SK-N-SH treated with all-trans-retinoic acid at 6 μM for 48 hours (cell line): ENCODE results near the gene ESCO1.

Experiments used
- ATAC-seq: fragments of 200-7000 bp; cut with Tn5 transposase; 3 replicates; pipeline ENCODE4 v1.9.1; 2020; ENCODE audit warnings: mild to moderate bottlenecking, moderate library complexity
- ARNTL ChIP-seq: fragments of 450-650 bp; formaldehyde crosslinking; IDR thresholded peaks from 2 replicates; pipeline ENCODE4 v1.5.0; 2020; ENCODE audit warnings: low read depth, mild to moderate bottlenecking, moderate library complexity, borderline replicate concordance
- BACH2 ChIP-seq: fragments of 250-450 bp; sonication (Bioruptor Pico); IDR thresholded peaks from 2 replicates; pipeline ENCODE4 v1.9.0; 2021; ENCODE audit warnings: mild to moderate bottlenecking, borderline replicate concordance
- CSRNP3 ChIP-seq: fragments of 250-450 bp; sonication (Bioruptor Pico); IDR thresholded peaks from 2 replicates; pipeline ENCODE4 v1.5.1; 2021; ENCODE audit warnings: mild to moderate bottlenecking, moderate library complexity
- GLIS3 ChIP-seq: fragments of 250-450 bp; sonication (Bioruptor Pico); IDR thresholded peaks from 2 replicates; pipeline ENCODE4 v1.5.0; 2020; ENCODE audit warnings: mild to moderate bottlenecking, moderate library complexity
- ISL1 ChIP-seq: fragments of 250-450 bp; sonication (Bioruptor Pico); IDR thresholded peaks from 2 replicates; pipeline ENCODE4 v2.1.2; 2022; ENCODE audit warnings: mild to moderate bottlenecking, moderate library complexity
- OSR1 ChIP-seq: fragments of 250-450 bp; sonication (Bioruptor Pico); IDR thresholded peaks from 2 replicates; pipeline ENCODE4 v1.8.0; 2022; ENCODE audit warnings: moderate library complexity, mild to moderate bottlenecking, inconsistent platforms
- PATZ1 ChIP-seq: fragments of 250-450 bp; sonication (Bioruptor Pico); IDR thresholded peaks from 2 replicates; pipeline ENCODE4 v1.8.0; 2020; ENCODE audit warnings: mild to moderate bottlenecking, moderate library complexity, borderline replicate concordance
- POU6F1 ChIP-seq: fragments of 250-450 bp; sonication (Bioruptor Pico); IDR thresholded peaks from 2 replicates; pipeline ENCODE4 v1.8.0; 2021; ENCODE audit warnings: low read depth, mild to moderate bottlenecking, moderate library complexity, borderline replicate concordance
- PPARA ChIP-seq: fragments of 250-450 bp; sonication (Bioruptor Pico); IDR thresholded peaks from 2 replicates; pipeline ENCODE4 v1.5.0; 2020; ENCODE audit warnings: mild to moderate bottlenecking, borderline replicate concordance
- RARB ChIP-seq: fragments of 250-450 bp; sonication (Bioruptor Pico); IDR thresholded peaks from 2 replicates; pipeline ENCODE4 v1.8.0; 2021; ENCODE audit warnings: mild to moderate bottlenecking, moderate library complexity
- SNAI2 ChIP-seq: fragments of 250-450 bp; sonication (Bioruptor Pico); IDR thresholded peaks from 2 replicates; pipeline ENCODE4 v1.5.0; 2020; ENCODE audit warnings: mild to moderate bottlenecking, moderate library complexity
- TCF4 ChIP-seq: fragments of 250-450 bp; sonication (Bioruptor Pico); IDR thresholded peaks from 2 replicates; pipeline ENCODE4 v1.8.0; 2021; ENCODE audit warnings: mild to moderate bottlenecking, moderate library complexity, borderline replicate concordance
- TOX ChIP-seq: fragments of 250-450 bp; sonication (Bioruptor Pico); IDR thresholded peaks from 2 replicates; pipeline ENCODE4 v1.8.0; 2021; ENCODE audit warnings: mild to moderate bottlenecking, moderate library complexity, borderline replicate concordance
- ZC3H10 ChIP-seq: fragments of 250-450 bp; sonication (Bioruptor Pico); IDR thresholded peaks from 2 replicates; pipeline ENCODE4 v1.5.1; 2021; ENCODE audit warnings: mild to moderate bottlenecking, moderate library complexity
- ZNF565 ChIP-seq: fragments of 450-650 bp; formaldehyde crosslinking; conservative IDR thresholded peaks from 2 replicates; pipeline ENCODE4 v1.5.0; 2020; ENCODE audit warnings: low read depth, mild to moderate bottlenecking, moderate library complexity
- ZNF8 ChIP-seq: fragments of 450-650 bp; formaldehyde crosslinking; IDR thresholded peaks from 2 replicates; pipeline ENCODE4 v1.5.0; 2020; ENCODE audit warnings: mild to moderate bottlenecking, moderate library complexity
- TF ChIP-seq, protein P1 (sequence below): fragments of 250-450 bp; sonication (Bioruptor Pico); IDR thresholded peaks from 2 replicates; pipeline ENCODE4 v1.5.0; 2020; ENCODE audit warnings: mild to moderate bottlenecking, moderate library complexity

ESCO1 gene

GRCh38 chr18:21513292-21513691, 87.2 kb downstream of the ESCO1 start (continued):
- TF ChIP-seq CSRNP3 (CRISPR knock-in tag), result no peak
- TF ChIP-seq BACH2, result no peak

- no peak for TF ChIP-seq GLIS3
- peak; percentile 32; the same call in 1 of the 3 replicates for ATAC-seq
Observed at GRCh38 chr18:21509062-21509461, 91.4 kb downstream of the ESCO1 start.

- TF ChIP-seq SNAI2 (CRISPR knock-in tag), result no peak
- TF ChIP-seq ISL1, result no peak
- TF ChIP-seq OSR1 (CRISPR knock-in tag), result no peak
- no peak; the same call in 2 of the 3 replicates for ATAC-seq
Observed at GRCh38 chr18:21507913-21508701, 92.4 kb downstream of the ESCO1 start.

DNA sequence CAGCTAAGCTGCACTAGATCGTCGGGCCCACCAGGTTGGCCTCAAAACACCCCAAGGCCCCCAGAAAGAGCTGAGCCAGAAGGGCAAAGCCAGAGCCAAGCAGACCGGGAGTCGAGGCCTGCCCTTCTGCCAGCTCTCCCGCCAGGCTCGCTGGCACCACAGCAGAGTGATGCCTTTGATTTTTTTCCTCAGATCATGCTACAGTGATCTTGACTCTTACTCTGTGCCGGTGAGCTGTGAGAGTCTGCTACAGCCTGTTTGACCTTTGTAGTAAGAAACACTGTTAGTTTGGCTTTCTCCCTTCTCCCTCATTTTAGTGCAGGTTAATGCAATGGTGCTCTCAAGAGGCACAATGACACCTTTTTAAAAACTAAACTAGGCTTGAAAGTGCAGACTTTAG, 97.8 kb downstream of the ESCO1 start:
- ATAC-seq, result no peak
- TF ChIP-seq PPARA (CRISPR knock-in tag) (no peak), RARB (CRISPR knock-in tag) (no peak), POU6F1 (no peak), TOX (CRISPR knock-in tag) (no peak), ARNTL (CRISPR knock-in tag) (no peak), CSRNP3 (CRISPR knock-in tag) (no peak), ZNF565 (CRISPR knock-in tag) (no peak), TCF4 (CRISPR knock-in tag) (no peak), BACH2 (no peak), GLIS3 (no peak), OSR1 (CRISPR knock-in tag) (no peak), PATZ1 (CRISPR knock-in tag) (no peak), ZC3H10 (no peak), SNAI2 (CRISPR knock-in tag) (no peak)
- TF ChIP-seq, protein P1, sequence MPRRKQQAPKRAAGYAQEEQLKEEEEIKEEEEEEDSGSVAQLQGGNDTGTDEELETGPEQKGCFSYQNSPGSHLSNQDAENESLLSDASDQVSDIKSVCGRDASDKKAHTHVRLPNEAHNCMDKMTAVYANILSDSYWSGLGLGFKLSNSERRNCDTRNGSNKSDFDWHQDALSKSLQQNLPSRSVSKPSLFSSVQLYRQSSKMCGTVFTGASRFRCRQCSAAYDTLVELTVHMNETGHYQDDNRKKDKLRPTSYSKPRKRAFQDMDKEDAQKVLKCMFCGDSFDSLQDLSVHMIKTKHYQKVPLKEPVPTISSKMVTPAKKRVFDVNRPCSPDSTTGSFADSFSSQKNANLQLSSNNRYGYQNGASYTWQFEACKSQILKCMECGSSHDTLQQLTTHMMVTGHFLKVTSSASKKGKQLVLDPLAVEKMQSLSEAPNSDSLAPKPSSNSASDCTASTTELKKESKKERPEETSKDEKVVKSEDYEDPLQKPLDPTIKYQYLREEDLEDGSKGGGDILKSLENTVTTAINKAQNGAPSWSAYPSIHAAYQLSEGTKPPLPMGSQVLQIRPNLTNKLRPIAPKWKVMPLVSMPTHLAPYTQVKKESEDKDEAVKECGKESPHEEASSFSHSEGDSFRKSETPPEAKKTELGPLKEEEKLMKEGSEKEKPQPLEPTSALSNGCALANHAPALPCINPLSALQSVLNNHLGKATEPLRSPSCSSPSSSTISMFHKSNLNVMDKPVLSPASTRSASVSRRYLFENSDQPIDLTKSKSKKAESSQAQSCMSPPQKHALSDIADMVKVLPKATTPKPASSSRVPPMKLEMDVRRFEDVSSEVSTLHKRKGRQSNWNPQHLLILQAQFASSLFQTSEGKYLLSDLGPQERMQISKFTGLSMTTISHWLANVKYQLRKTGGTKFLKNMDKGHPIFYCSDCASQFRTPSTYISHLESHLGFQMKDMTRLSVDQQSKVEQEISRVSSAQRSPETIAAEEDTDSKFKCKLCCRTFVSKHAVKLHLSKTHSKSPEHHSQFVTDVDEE (CRISPR knock-in tag), result no peak

DNA sequence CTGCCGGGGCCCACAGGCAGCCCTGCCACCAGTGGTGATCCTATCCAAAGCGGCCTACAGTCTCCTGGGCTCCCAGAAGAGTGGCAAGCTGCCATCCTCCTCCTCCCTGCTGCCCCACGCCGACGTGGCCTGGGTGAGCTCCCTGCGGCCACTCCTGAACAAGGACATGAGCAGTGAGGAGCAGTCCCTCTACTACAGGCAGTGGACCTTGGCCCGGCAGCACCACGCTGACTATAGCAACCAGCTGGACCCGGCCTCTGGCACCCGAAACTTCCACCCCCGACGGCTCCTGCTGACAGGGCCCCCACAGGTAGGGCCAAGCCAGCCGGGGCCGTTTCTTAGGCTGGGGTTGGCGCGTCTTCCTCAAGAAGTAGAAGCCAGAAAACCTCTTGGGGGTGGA, 100.5 kb downstream of the ESCO1 start:
- no peak for ATAC-seq
- TF ChIP-seq ZNF8 (CRISPR knock-in tag), result no peak
